GM12878 (cell line): ENCODE results near the gene PDZD7. TPM values are rescaled to one million over a fixed set of nuclear protein-coding genes. Genes with fewer than 3 reads are reported as not detected.

Source experiments
- ATAC-seq: fragments of 200-7000 bp; cut with Tn5 transposase; 3 replicates; pipeline ENCODE4 v1.9.1; 2020; ENCODE audit warnings: mild to moderate bottlenecking, moderate library complexity
- BruUV-seq: library from RNA; stranded (reverse); fragments of 400-500 nt; replicated peaks from 2 replicates; lab custom pipeline; 2021; lab: Mats Ljungman, UMichigan
- CTCF ChIA-PET: fragments of 300-600 bp; sonication (Branson Sonifier 250); formaldehyde crosslinking; extraction: SDS; loops from one replicate; lab custom pipeline; 2021; ENCODE audit warnings: inconsistent platforms; lab: Yijun Ruan, JAX
- POLR2A ChIA-PET: fragments of 350-600 bp; formaldehyde crosslinking; extraction: SDS; loops from one replicate; lab custom pipeline; 2021; ENCODE audit warnings: inconsistent platforms; lab: Charles Lee
- RAD21 ChIA-PET: fragments of 300-600 bp; sonication (Branson Sonifier 250); formaldehyde crosslinking; loops from one replicate; lab custom pipeline; 2023; ENCODE audit warnings: antibody characterized with exemption; ENCODE audit not compliant: unreplicated experiment; lab: Charles Lee
- SMC1A ChIA-PET: fragments of 300-600 bp; sonication (Branson Sonifier 250); formaldehyde crosslinking; loops from one replicate; lab custom pipeline; 2023; ENCODE audit not compliant: unreplicated experiment, uncharacterized antibody; lab: Charles Lee
- DNase-seq: peaks from one replicate; pipeline ENCODE4 v3.0.0-alpha.2; 2011; ENCODE audit warnings: low read depth, low spot score
- FAIRE-seq: peaks from 3 replicates; lab custom pipeline; 2011; peaks lifted over from hg19 to GRCh38; lab: Jason Lieb, UNC
- H2AFZ ChIP-seq: 2 replicates; pipeline ENCODE4 v1.6.0; 2011; ENCODE audit warnings: low read depth, low read length, control low read depth; ENCODE audit not compliant: control insufficient read depth
- H3K27ac ChIP-seq: 2 replicates; pipeline ENCODE4 v1.5.1; 2011; ENCODE audit warnings: control low read depth; ENCODE audit not compliant: control insufficient read depth, insufficient read depth
- H3K27me3 ChIP-seq, 2 experiments: replicated peaks in 1 of 2; 2 replicates each; pipeline versions ENCODE4 v1.6.0 to v1.6.1; 2011; ENCODE audit warnings: low read length in 1 of 2; ENCODE audit not compliant: control insufficient read depth in 2 of 2, insufficient read depth in 2 of 2
- H3K36me3 ChIP-seq, 2 experiments: 2 replicates each; pipeline ENCODE4 v1.5.1; 2011; ENCODE audit warnings: low read length in 1 of 2; ENCODE audit not compliant: control insufficient read depth in 2 of 2, insufficient read depth in 2 of 2
- H3K4me1 ChIP-seq: 2 replicates; pipeline ENCODE4 v1.6.1; 2011; ENCODE audit warnings: mild to moderate bottlenecking, low read length, moderate library complexity, mixed read lengths; ENCODE audit not compliant: control insufficient read depth, insufficient read depth
- H3K4me2 ChIP-seq: 2 replicates; pipeline ENCODE4 v1.6.0; 2011; ENCODE audit warnings: control low read depth; ENCODE audit not compliant: control insufficient read depth, insufficient read depth
- H3K4me3 ChIP-seq: fragments of 200-600 bp; sonication (generic); 2 replicates; pipeline ENCODE4 v1.5.1; 2016
- H3K79me2 ChIP-seq: 2 replicates; pipeline ENCODE4 v1.6.0; 2011; ENCODE audit warnings: low read length; ENCODE audit not compliant: control insufficient read depth, insufficient read depth
- H3K9ac ChIP-seq: 2 replicates; pipeline ENCODE4 v1.8.0; 2011; ENCODE audit warnings: low read length, control low read depth, mixed read lengths; ENCODE audit not compliant: control insufficient read depth, insufficient read depth
- H3K9me3 ChIP-seq: replicated peaks from 3 replicates; pipeline ENCODE4 v1.5.1; 2011; ENCODE audit warnings: mild to moderate bottlenecking, low read length; ENCODE audit not compliant: control insufficient read depth, insufficient read depth
- H4K20me1 ChIP-seq: 2 replicates; pipeline ENCODE4 v1.6.0; 2011; ENCODE audit not compliant: control insufficient read depth, insufficient read depth
- CEBPB ChIP-seq, 2 experiments: fragments of 150-350 bp in 1 of 2; IDR thresholded peaks; 2 replicates each; pipeline ENCODE4 v1.6.1; 2012 to 2014; ENCODE audit warnings: low read depth in 2 of 2, low read length in 2 of 2, borderline replicate concordance in 1 of 2, inconsistent platforms in 1 of 2
- CHD1 ChIP-seq: IDR thresholded peaks from 2 replicates; pipeline ENCODE4 v1.6.1; 2012; ENCODE audit warnings: low read depth, low read length, improper control_type of control experiment
- SREBF2 ChIP-seq: IDR thresholded peaks from 2 replicates; pipeline ENCODE4 v1.6.1; 2012; ENCODE audit warnings: mild to moderate bottlenecking, low read length
- WGBS: methylation state at CpG from one replicate; pipeline ENCODE4 v1.1.6; 2016; ENCODE audit warnings: low lambda C conversion rate; ENCODE audit not compliant: insufficient replicate concordance, insufficient coverage; ENCODE audit errors: missing lambda C conversion rate; 5-methylcytosine and 5-hydroxymethylcytosine counted together
- in situ Hi-C: fragments of 300-500 bp; cut with MboI; formaldehyde crosslinking; loops from 9 replicates; pipeline ENCODE4 v1.14.3; 2018; ENCODE audit warnings: mixed read lengths
- intact Hi-C: fragments of 100-400 bp; cut with micrococcal nuclease; formaldehyde crosslinking; loops from one replicate; pipeline ENCODE4 v1.14.2; 2022; ENCODE audit not compliant: unreplicated experiment
- polyA plus RNA-seq, 11 experiments: library from polyadenylated mRNA; depleted of rRNA in 4 of 11; unstranded in 6 of 11; stranded (reverse) in 5 of 11; fragments of >200 nt; fragmentation: Nextera tagmentation in 4 of 11; fragmentation: Illumina TruSeq in 1 of 11; extraction: Ambion mirVana in 4 of 11; extraction: Trizol in 1 of 11; gene quantifications; 1 replicate in 1 of 11; 2 replicates in 10 of 11; pipeline versions ENCODE4 v1.2.1 to v1.2.3, GENCODE V29; 2011 to 2016; ENCODE audit warnings: inconsistent platforms in 2 of 11, missing spikeins in 2 of 11, low read depth in 1 of 11
- total RNA-seq, 4 experiments: library from RNA; depleted of rRNA in 3 of 4; stranded (reverse); fragments of >200 nt in 3 of 4; fragmentation: Illumina TruSeq in 1 of 4; extraction: Trizol in 1 of 4; gene quantifications; 2 replicates each; pipeline versions ENCODE4 v1.2.1 to v1.2.3, GENCODE V29; 2013 to 2021

The PDZD7 gene
- total and polyA plus RNA-seq, 10 of the 15 experiments (the other 5 are each of a cell fraction or from before 2014, with no cell fraction given): 0.01 to 0.20 (median 0.03) TPM; not detected in 7

- in situ Hi-C loops: no loop called here
- DNase-seq (no peak), ATAC-seq (no peak)
- Histone ChIP-seq H3K36me3 (no peaks in the 10 kb centered on the region), H3K9ac (peak overlapping the region; percentile 98), H4K20me1 (no peaks in the 10 kb centered on the region), H3K27ac (no peak overlapping the region), H3K79me2 (peaks cover 18% of the 10 kb centered on the region)
- CTCF ChIA-PET: interaction anchor here (0.6 to 23.4 kb wide), 5 partner anchors 13 to 79 kb away, joined by 3 to 885 read pairs (median 15); partner anchors contain the start of gene KAZALD1
- RAD21 ChIA-PET: interaction anchor here (2.5 to 7.5 kb wide), 2 partner anchors 12 to 21 kb away, joined by 17 to 68 read pairs; no protein-coding TSS in a partner anchor
- TF ChIP-seq CEBPB (IDR thresholded peaks at IDR 0.05; ENCODE audit: borderline replicate concordance in 1 of 2, low read depth in 2 of 2, low read length in 2 of 2) (no peak), SREBF2 (no peak), CHD1 (no peak)
- TF ChIP-seq, all 136 proteins: peak for 0
- 13% methylated on average over 19 of the region's 19 CpGs for WGBS
- ChIA-PET SMC1A (interaction anchor here (1.2 to 2.9 kb wide), 3 partner anchors 12 to 79 kb away, joined by 3 to 16 read pairs (median 5); no protein-coding TSS in a partner anchor), POLR2A (interaction anchor here (0.5 to 5.2 kb wide), 4 partner anchors 12 to 648 kb away, joined by 3 to 42 read pairs (median 18); no protein-coding TSS in a partner anchor)
- H3K27me3 ChIP-seq: peaks cover 2 to 3% of the 10 kb centered on the region in 2 experiments; a peak in 1 of 4 replicates
- peak overlapping the region; percentile 95; the same call in 1 of the 2 replicates for H3K4me3 ChIP-seq
- peak overlapping the region; percentile 84 for H2AFZ ChIP-seq
- peaks cover 45% of the 10 kb centered on the region for H3K4me1 ChIP-seq
- BruUV-seq: no TSS peak
- no peak for FAIRE-seq
- H3K4me2 ChIP-seq: peak overlapping the region; percentile 82
- H3K9me3 ChIP-seq: no peaks in the 10 kb centered on the region
- intact Hi-C loops: no loop called here
Observed at GRCh38 chr10:101063050-101063525, 32.2 kb upstream of the PDZD7 start.
